SK-N-SH (cell line): Measurements from ENCODE around the gene PPM1E. TPM values are rescaled to one million over a fixed set of nuclear protein-coding genes. Genes with fewer than 3 reads are reported as not detected.

ENCODE experiments used
- CTCF ChIA-PET: fragments of 300-600, 350-600 bp; formaldehyde crosslinking; extraction: SDS; loops from one replicate; lab custom pipeline; 2021; lab: Yijun Ruan, JAX
- POLR2A ChIA-PET: fragments of 350-600 bp; sonication (Branson Sonifier 250); formaldehyde crosslinking; extraction: SDS; loops from one replicate; lab custom pipeline; 2020; ENCODE audit warnings: antibody characterized with exemption, inconsistent platforms; lab: Yijun Ruan, JAX
- DNase-seq: peaks from one replicate; pipeline ENCODE4 v3.0.0; 2012
- H2AFZ ChIP-seq: fragments of 200-600 bp; sonication (generic); 2 replicates; pipeline ENCODE4 v1.8.1; 2016; ENCODE audit warnings: antibody characterized with exemption, mild to moderate bottlenecking, low read depth
- H3F3A ChIP-seq: fragments of 200-600 bp; sonication (generic); replicated peaks from 2 replicates; pipeline ENCODE3; 2016; ENCODE audit warnings: antibody characterized with exemption, mild to moderate bottlenecking; ENCODE audit not compliant: insufficient read depth
- H3K27ac ChIP-seq, 2 experiments: fragments of 200-500 bp in 1 of 2; fragments of 200-600 bp in 1 of 2; sonication (Bioruptor generic) in 1 of 2; sonication (generic), shearing (Covaris generic) in 1 of 2; 2 replicates each; pipeline versions ENCODE4 v1.5.1 to v1.6.1; 2014 to 2016; ENCODE audit warnings: low read depth in 2 of 2, inconsistent platforms in 1 of 2, low read length in 1 of 2, mild to moderate bottlenecking in 1 of 2, mixed read lengths in 1 of 2
- H3K27me3 ChIP-seq: fragments of 200-600 bp; sonication (generic), shearing (Covaris generic); 2 replicates; pipeline ENCODE4 v1.6.1; 2016; ENCODE audit warnings: mixed run types; ENCODE audit not compliant: insufficient read depth
- H3K36me3 ChIP-seq, 2 experiments: fragments of 200-500 bp in 1 of 2; fragments of 200-600 bp in 1 of 2; sonication (Bioruptor generic) in 1 of 2; sonication (generic) in 1 of 2; replicated peaks in 1 of 2; 2 replicates each; pipeline versions ENCODE3 to v1.5.1; 2014 to 2016; ENCODE audit warnings: low read length in 1 of 2, mild to moderate bottlenecking in 1 of 2; ENCODE audit not compliant: insufficient read depth in 2 of 2, control insufficient read depth in 1 of 2
- H3K4me1 ChIP-seq, 2 experiments: fragments of 200-500 bp in 1 of 2; fragments of 200-600 bp in 1 of 2; sonication (Bioruptor generic) in 1 of 2; sonication (generic), shearing (Covaris generic) in 1 of 2; 2 replicates each; pipeline versions ENCODE4 v1.5.1 to v1.6.1; 2014 to 2016; ENCODE audit warnings: low read depth in 1 of 2, low read length in 1 of 2, mixed run types in 1 of 2; ENCODE audit not compliant: insufficient read depth in 2 of 2, control insufficient read depth in 1 of 2
- H3K4me2 ChIP-seq: fragments of 200-600 bp; sonication (generic), shearing (Covaris generic); 2 replicates; pipeline ENCODE4 v1.6.1; 2017; ENCODE audit warnings: mixed run types
- H3K4me3 ChIP-seq, 2 experiments: fragments of 200-500 bp in 1 of 2; fragments of 200-600 bp in 1 of 2; sonication (Bioruptor generic) in 1 of 2; sonication (generic), shearing (Covaris generic) in 1 of 2; 2 replicates each; pipeline versions ENCODE4 v1.5.1 to v1.8.1; 2014 to 2016; ENCODE audit warnings: low read depth in 2 of 2, inconsistent platforms in 1 of 2, low read length in 1 of 2, mild to moderate bottlenecking in 1 of 2, mixed read lengths in 1 of 2, moderate library complexity in 1 of 2
- H3K79me2 ChIP-seq: fragments of 200-600 bp; sonication (generic); 2 replicates; pipeline ENCODE4 v1.8.1; 2017; ENCODE audit warnings: mild to moderate bottlenecking; ENCODE audit not compliant: insufficient read depth
- H3K9ac ChIP-seq: fragments of 200-600 bp; sonication (generic); 2 replicates; pipeline ENCODE4 v1.6.1; 2017; ENCODE audit warnings: mixed run types
- H3K9me2 ChIP-seq: fragments of 200-600 bp; sonication (generic); 2 replicates; pipeline ENCODE4 v1.6.1; 2017; ENCODE audit warnings: mixed run types
- H3K9me3 ChIP-seq: fragments of 200-600 bp; sonication (generic); 2 replicates; pipeline ENCODE4 v1.6.1; 2017; ENCODE audit warnings: mixed run types, mild to moderate bottlenecking, moderate library complexity
- H4K20me1 ChIP-seq: fragments of 200-600 bp; sonication (generic); 2 replicates; pipeline ENCODE4 v1.6.1; 2017; ENCODE audit warnings: mild to moderate bottlenecking, mixed run types; ENCODE audit not compliant: insufficient read depth
- FOXJ3 ChIP-seq: sonication (generic); formaldehyde crosslinking; IDR thresholded peaks from 2 replicates; pipeline ENCODE4 v1.5.1; 2020; ENCODE audit warnings: mild to moderate bottlenecking, missing genetic modification reagents
- GABPA ChIP-seq: IDR thresholded peaks from 2 replicates; pipeline ENCODE4 v1.4.0; 2012; ENCODE audit warnings: low read depth, mild to moderate bottlenecking
- GATA2 ChIP-seq: sonication (generic); formaldehyde crosslinking; IDR thresholded peaks from 2 replicates; pipeline ENCODE4 v1.5.0; 2020; ENCODE audit warnings: mild to moderate bottlenecking, missing genetic modification reagents
- MEF2A ChIP-seq: IDR thresholded peaks from 2 replicates; pipeline ENCODE4 v1.4.0; 2012; ENCODE audit warnings: low read depth, borderline replicate concordance
- MXI1 ChIP-seq: IDR thresholded peaks from 2 replicates; pipeline ENCODE4 v1.6.1; 2012; ENCODE audit warnings: mild to moderate bottlenecking, low read depth, low read length, improper control_type of control experiment
- NFIC ChIP-seq: IDR thresholded peaks from 2 replicates; pipeline ENCODE4 v1.4.0; 2012; ENCODE audit warnings: borderline replicate concordance
- POLR2AphosphoS5 ChIP-seq: IDR thresholded peaks from 2 replicates; pipeline ENCODE4 v1.6.1; 2012; ENCODE audit warnings: low read depth, low read length
- RAD21 ChIP-seq: IDR thresholded peaks from 2 replicates; pipeline ENCODE4 v1.6.1; 2012; ENCODE audit warnings: mild to moderate bottlenecking, low read length
- RFX5 ChIP-seq: IDR thresholded peaks from 2 replicates; pipeline ENCODE4 v1.6.1; 2012; ENCODE audit warnings: mild to moderate bottlenecking, improper control_type of control experiment, low read length
- SMC3 ChIP-seq: IDR thresholded peaks from 2 replicates; pipeline ENCODE4 v1.6.1; 2012; ENCODE audit warnings: low read depth, low read length, improper control_type of control experiment
- WGBS: methylation state at CpG from one replicate; pipeline ENCODE4 v1.1.6; 2017; ENCODE audit warnings: low lambda C conversion rate; 5-methylcytosine and 5-hydroxymethylcytosine counted together
- polyA plus RNA-seq, 3 experiments: library from polyadenylated mRNA; depleted of rRNA; stranded (reverse); fragments of >200 nt; gene quantifications; 2 replicates each; pipeline ENCODE4 v1.2.3, GENCODE V29; 2012
- TF ChIP-seq, protein P1 (sequence below): IDR thresholded peaks from 2 replicates; pipeline ENCODE4 v1.4.0; 2012; ENCODE audit warnings: low read depth, borderline replicate concordance
- TF ChIP-seq, protein P2 (sequence below): fragments of 150-350 bp; IDR thresholded peaks from 2 replicates; pipeline ENCODE4 v1.6.1; 2016; ENCODE audit warnings: mild to moderate bottlenecking, low read depth, low read length

Gene PPM1E
- polyA plus RNA-seq, 1 of the 3 experiments (the other 2 are of a cell fraction), result 0.08 TPM

DNA sequence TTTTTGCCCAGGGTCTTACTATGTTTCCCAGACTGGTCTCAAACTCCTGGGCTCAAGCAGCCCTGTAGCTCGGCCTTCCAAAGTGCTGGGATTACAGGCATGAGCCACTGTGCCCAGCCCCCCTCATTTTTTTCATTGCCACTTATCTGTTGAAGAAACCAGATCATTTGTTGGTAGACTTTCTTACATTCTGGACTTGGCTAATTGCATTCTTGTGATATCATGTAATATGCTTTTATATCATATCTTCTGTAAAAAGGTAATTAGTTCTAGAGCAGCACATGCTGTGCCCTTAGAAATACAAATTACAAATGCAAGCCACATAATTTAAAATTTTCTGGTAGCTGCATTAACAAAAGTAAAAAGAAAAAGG lies 53.9 kb downstream of the PPM1E start (continued):
- TF ChIP-seq, protein P1, sequence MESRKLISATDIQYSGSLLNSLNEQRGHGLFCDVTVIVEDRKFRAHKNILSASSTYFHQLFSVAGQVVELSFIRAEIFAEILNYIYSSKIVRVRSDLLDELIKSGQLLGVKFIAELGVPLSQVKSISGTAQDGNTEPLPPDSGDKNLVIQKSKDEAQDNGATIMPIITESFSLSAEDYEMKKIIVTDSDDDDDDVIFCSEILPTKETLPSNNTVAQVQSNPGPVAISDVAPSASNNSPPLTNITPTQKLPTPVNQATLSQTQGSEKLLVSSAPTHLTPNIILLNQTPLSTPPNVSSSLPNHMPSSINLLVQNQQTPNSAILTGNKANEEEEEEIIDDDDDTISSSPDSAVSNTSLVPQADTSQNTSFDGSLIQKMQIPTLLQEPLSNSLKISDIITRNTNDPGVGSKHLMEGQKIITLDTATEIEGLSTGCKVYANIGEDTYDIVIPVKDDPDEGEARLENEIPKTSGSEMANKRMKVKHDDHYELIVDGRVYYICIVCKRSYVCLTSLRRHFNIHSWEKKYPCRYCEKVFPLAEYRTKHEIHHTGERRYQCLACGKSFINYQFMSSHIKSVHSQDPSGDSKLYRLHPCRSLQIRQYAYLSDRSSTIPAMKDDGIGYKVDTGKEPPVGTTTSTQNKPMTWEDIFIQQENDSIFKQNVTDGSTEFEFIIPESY, result no peak
- no peak for TF ChIP-seq GABPA

DNA sequence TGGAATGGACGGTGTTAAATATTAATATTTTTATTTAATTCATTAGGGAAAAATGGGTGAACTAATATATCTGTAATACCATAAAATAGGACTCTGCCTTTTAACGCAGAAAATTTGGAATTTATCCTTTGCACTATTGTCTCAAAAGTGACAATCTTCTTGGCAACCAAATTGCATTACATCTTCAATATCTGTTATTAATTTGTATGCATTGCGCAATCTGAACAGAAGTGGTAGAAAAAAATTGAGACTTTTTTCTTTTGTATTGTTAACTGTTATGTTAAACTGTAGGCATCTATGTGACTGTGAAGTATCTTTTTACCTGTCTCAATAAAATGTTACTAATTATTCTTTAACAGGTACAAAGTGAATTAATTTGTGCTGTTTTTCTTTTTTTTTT lies 55.6 kb downstream of the PPM1E start:
- H3K27ac ChIP-seq, result no peak overlapping the region
- DNase-seq, result no peak
- TF ChIP-seq RFX5 (no peak), MXI1 (no peak), FOXJ3 (CRISPR knock-in tag) (no peak), SMC3 (no peak), RAD21 (no peak), GABPA (no peak), POLR2AphosphoS5 (no peak)
- TF ChIP-seq, protein P2, sequence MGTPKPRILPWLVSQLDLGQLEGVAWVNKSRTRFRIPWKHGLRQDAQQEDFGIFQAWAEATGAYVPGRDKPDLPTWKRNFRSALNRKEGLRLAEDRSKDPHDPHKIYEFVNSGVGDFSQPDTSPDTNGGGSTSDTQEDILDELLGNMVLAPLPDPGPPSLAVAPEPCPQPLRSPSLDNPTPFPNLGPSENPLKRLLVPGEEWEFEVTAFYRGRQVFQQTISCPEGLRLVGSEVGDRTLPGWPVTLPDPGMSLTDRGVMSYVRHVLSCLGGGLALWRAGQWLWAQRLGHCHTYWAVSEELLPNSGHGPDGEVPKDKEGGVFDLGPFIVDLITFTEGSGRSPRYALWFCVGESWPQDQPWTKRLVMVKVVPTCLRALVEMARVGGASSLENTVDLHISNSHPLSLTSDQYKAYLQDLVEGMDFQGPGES, result no peak
- TF ChIP-seq, all 33 proteins: peak for 0
- POLR2A ChIA-PET, result no interaction called here
- 84% methylated on average over 3 of the region's 3 CpGs for WGBS
- Histone ChIP-seq H3K4me1 (no peaks in the 10 kb centered on the region), H3K4me3 (no peak overlapping the region), H3F3A (peaks cover 5% of the 10 kb centered on the region), H3K9ac (no peak overlapping the region), H2AFZ (no peak overlapping the region), H3K27me3 (no peaks in the 10 kb centered on the region), H3K4me2 (no peak overlapping the region), H3K36me3 (no peaks in the 10 kb centered on the region), H3K9me3 (no peaks in the 10 kb centered on the region), H3K79me2 (no peaks in the 10 kb centered on the region), H3K9me2 (no peaks in the 10 kb centered on the region), H4K20me1 (no peaks in the 10 kb centered on the region)
- CTCF ChIA-PET, result interaction anchor here (1.0 to 1.4 kb wide), 2 partner anchors 22 to 100 kb away, joined by 3 read pairs; no protein-coding TSS in a partner anchor

DNA sequence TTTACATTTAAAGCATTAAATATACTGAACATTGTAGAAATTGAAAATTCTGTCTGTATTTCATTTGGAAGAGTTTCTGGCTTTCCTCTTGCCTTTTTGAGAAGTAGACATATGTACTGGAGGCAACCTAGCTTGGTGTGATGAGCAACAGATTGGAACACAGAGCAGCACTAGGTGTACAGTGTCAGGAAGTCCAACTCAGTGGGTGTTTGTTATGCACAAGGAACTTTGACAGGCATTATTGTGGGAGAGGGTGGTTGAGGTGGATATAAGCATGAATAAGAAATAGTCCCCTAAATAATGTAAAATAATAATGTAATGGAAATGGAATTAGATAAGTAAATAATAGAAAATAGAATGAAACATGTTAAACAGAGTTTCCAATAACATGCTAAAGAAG lies 58.1 kb downstream of the PPM1E start:
- Histone ChIP-seq H3F3A (peaks cover 5% of the 10 kb centered on the region), H3K27ac (no peak overlapping the region), H3K36me3 (no peaks in the 10 kb centered on the region), H2AFZ (no peak overlapping the region), H3K27me3 (no peaks in the 10 kb centered on the region), H3K9me2 (no peaks in the 10 kb centered on the region), H3K79me2 (no peaks in the 10 kb centered on the region), H3K4me2 (no peak overlapping the region), H3K4me1 (no peaks in the 10 kb centered on the region), H4K20me1 (no peaks in the 10 kb centered on the region), H3K9me3 (no peaks in the 10 kb centered on the region), H3K4me3 (no peak overlapping the region), H3K9ac (no peak overlapping the region)
- TF ChIP-seq RAD21 (no peak), NFIC (no peak), MEF2A (no peak), GATA2 (CRISPR knock-in tag) (no peak)
- ChIA-PET CTCF (interaction anchor here (1.0 to 1.6 kb wide), 4 partner anchors 10 to 103 kb away, joined by 3 to 6 read pairs (median 3); no protein-coding TSS in a partner anchor), POLR2A (no interaction called here)
- no peak for DNase-seq
